IPS-18c (cell line): ENCODE measurements around the gene ECSIT.

Experiments used
- H3K4me3 ChIP-seq: 2 replicates; pipeline ENCODE4 v1.7.0; 2013; ENCODE audit warnings: low read depth, mild to moderate bottlenecking, low read length, moderate library complexity; ENCODE audit not compliant: insufficient read depth
- H3K9me3 ChIP-seq: one replicate; pipeline ENCODE4 v1.6.1; 2013; ENCODE audit warnings: mild to moderate bottlenecking, low read length, moderate library complexity; ENCODE audit not compliant: control insufficient read depth, insufficient read depth

Gene ECSIT

GRCh38 chr19:11554160-11554559 lies 25.2 kb upstream of the ECSIT start:
- H3K9me3 ChIP-seq = no peaks in the 10 kb centered on the region
- no peak overlapping the region for H3K4me3 ChIP-seq

- Histone ChIP-seq H3K4me3 (no peak overlapping the region), H3K9me3 (no peaks in the 10 kb centered on the region)
Measured at GRCh38 chr19:11552666-11553372, 23.9 kb upstream of the ECSIT start.

DNA sequence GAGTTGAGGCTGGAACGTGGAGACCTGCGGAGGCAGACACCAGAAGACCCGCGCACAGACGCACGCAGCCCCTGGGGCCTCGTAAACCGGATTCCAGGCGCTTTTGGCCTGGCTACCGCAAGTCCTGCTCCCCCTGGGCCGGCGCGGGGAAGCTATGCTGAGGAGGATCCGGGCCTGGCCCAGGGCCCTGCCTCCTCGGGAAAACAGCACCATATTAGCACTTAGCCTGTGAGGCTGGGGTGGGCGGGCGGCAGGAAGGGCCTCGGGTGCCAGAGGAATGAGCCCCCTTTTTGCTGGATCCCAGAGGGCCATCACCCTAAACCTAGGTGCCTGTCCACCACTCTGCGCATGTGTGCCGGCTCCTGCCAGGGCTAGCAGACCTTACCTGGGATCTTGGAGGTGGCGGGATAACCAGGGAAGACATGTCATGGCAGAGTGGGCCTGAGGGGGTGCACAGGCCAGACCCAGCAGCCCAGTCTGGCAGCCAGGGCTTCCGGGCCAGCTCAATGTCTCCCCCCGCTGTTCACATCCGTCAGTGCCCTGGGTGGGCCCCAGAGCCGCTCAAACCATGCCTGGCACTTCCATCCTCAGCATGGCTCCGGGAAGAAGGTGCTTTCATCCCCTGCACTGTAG lies 22.8 kb upstream of the ECSIT start:
- Histone ChIP-seq H3K4me3 (no peak overlapping the region), H3K9me3 (no peaks in the 10 kb centered on the region)

DNA sequence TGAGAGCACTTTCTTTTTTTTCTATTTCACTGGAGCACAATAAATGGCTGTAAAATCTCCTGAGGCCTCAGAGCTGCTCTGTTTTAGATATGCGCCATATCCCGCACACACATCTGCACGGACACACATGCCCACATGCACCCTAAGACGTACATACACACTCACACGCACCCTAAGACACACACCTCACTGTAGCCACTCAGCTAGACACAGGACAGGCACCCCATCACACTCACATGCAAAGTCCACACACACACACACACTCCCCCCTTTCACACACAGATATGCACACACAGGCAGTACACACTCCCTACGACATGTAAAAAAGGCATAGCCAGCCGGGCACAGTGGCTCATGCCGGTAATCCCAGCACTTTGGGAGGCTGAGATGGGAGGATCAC lies 21.3 kb upstream of the ECSIT start:
- Histone ChIP-seq H3K4me3 (no peak overlapping the region), H3K9me3 (no peaks in the 10 kb centered on the region)

DNA sequence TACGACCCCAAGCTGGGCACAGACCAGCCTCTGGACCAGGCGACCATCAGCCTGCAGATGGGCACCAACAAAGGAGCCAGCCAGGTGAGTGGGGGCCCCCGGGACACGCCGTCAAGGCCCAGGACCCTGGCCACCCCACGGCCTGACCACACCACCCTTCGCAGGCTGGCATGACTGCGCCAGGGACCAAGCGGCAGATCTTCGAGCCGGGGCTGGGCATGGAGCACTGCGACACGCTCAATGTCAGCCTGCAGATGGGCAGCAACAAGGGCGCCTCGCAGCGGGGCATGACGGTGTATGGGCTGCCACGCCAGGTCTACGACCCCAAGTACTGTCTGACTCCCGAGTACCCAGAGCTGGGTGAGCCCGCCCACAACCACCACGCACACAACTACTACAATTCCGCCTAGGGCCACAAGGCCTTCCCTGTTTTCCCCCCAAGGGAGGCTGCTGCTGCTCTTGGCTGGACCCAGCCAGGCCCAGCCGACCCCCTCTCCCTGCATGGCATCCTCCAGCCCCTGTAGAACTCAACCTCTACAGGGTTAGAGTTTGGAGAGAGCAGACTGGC lies 20.5 kb upstream of the ECSIT start:
- H3K4me3 ChIP-seq = no peak overlapping the region
- H3K9me3 ChIP-seq = no peaks in the 10 kb centered on the region

- no peak overlapping the region for H3K4me3 ChIP-seq
- H3K9me3 ChIP-seq = no peaks in the 10 kb centered on the region
Measured at GRCh38 chr19:11547929-11548700, 19.2 kb upstream of the ECSIT start.

DNA sequence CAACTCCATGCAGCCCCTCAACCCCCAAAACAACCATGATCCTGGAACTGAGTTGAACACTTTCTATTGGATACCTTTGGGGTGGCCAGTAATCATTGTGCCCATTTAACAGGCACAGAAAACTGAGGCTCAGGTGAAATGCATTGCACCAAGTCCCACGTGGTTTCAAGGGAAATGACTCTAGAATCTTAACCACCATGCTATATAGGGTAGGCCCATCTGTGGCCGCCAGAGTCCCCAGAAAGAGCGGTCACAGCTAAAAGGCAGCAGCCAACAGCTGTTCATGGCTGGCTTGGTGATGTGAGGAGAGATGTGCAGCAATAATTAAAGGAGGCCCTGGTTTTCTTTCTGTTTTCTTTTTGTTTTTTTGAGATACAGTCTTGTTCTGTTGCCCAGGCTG lies 12.3 kb upstream of the ECSIT start:
- no peaks in the 10 kb centered on the region for H3K9me3 ChIP-seq

GRCh38 chr19:11540645-11541044 lies 11.7 kb upstream of the ECSIT start:
- Histone ChIP-seq H3K4me3 (no peak overlapping the region), H3K9me3 (no peaks in the 10 kb centered on the region)

More for the DNA sequence above, 12.3 kb upstream of the ECSIT start:
- no peak overlapping the region for H3K4me3 ChIP-seq

DNA sequence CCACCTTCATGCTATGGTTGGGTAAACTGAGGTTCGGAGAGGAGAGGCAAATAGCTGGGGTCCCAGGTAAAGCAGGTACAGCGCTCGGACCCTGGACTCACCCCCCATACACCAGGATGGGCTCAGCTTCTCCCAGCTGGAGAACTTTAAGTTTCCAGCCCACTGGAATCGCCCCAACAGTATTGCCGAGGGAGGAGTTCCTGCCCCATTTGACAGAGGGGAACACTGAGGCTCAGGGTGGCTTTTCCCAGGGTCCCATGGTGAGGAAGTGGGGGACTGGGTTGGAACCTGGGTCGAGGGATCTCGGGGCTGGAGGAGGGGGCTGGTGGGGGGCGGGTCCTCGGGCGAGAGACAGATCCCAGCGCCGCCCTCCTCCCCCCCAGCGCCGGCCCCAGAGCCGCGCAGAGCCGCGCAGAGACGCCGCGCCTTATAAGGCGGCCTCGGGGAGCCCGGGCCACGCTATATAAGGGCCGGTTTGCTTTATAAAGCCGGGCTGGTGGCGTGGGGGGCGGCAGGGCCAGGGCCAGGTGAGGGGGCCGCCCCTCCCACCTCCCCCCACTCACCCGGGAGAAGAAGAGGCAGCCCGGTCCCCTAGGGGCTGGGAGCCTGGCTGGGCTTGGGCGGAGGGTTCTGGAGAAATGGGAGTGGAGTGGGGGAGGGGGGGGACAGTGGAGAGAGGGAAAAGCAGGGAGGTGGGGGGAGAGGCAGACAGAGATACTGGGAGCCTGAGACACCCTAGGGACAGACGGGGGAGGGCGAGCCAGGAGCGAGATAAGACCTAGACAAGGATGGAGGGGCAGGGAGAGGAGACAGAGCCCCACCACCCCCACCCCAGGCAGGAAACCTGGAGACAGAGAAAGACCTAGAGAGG lies 10.8 kb upstream of the ECSIT start:
- no peaks in the 10 kb centered on the region for H3K9me3 ChIP-seq
- H3K4me3 ChIP-seq = peak overlapping the region; percentile 49

DNA sequence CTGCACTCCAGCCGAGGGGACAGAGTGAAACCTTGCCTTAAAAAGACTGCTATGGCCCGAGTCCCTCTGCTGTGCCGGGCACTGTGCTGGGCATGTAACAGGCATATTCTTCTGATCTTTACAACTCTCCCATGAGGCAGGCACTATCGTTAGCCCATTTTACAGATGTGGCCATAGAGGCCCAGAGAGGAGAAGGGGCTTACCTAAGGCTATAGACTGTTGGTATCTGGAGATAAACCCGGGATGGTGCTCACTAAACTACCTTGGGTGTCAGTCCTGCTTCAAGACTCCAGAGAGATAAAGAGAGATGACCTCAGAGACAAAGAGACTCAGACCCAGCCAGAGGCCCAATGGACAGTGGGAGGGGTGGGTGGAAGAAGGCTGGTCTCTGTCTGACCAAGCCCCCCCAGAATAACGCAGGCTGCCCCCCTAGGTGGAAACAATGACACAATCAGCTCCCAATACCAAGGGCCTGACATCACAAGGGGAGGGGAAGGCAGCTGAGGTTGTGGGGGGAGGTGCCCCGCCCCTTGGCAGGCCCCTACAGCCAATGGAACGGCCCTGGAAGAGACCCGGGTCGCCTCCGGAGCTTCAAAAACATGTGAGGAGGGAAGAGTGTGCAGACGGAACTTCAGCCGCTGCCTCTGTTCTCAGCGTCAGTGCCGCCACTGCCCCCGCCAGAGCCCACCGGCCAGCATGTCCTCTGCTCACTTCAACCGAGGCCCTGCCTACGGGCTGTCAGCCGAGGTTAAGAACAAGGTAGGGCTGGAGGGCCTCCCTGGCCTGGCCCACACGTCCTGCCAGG lies 9.5 kb upstream of the ECSIT start, which contains the start of gene CNN1:
Gene CNN1 (plus strand): TSS at position 620 of the 805 bp plus-strand sequence. CDS start 77 bp downstream, at position 697.
- no peaks in the 10 kb centered on the region for H3K9me3 ChIP-seq
- peak within 1 kb of the TSS; percentile 49 for H3K4me3 ChIP-seq

- Histone ChIP-seq H3K4me3 (peak overlapping the region; percentile 29; the same call in 1 of the 2 replicates), H3K9me3 (no peaks in the 10 kb centered on the region)
Measured at GRCh38 chr19:11535792-11536595, 7.1 kb upstream of the ECSIT start.

GRCh38 chr19:11534948-11535347 lies 6.0 kb upstream of the ECSIT start:
- Histone ChIP-seq H3K9me3 (no peaks in the 10 kb centered on the region), H3K4me3 (no peak overlapping the region)

DNA sequence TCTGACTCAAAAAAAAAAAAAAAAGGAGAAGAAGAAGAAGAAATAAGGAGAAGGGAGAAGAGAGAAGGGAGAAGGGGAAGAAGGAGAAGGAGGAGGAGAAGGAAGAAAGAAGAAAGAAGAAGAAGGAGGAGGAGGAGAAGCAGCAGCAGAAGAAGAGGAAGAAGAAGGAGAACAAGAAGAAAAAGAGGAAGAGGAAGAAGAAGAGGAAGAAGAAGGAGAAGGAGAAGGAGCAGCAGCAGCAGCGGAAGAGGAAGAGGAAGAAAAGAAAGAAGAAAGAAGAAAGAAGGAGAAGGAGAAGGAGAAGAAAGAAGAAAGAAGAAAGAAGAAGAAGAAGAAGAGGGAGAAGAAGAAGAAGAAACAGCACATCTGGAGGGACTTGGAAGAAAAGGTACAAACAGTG lies 5.6 kb upstream of the ECSIT start:
- H3K9me3 ChIP-seq = no peaks in the 10 kb centered on the region
- H3K4me3 ChIP-seq = no peak overlapping the region

- Histone ChIP-seq H3K4me3 (no peak overlapping the region), H3K9me3 (no peaks in the 10 kb centered on the region)
Measured at GRCh38 chr19:11530432-11530831, 1.5 kb upstream of the ECSIT start.

GRCh38 chr19:11519138-11519537 lies 9.8 kb downstream of the ECSIT start:
- no peak overlapping the region for H3K4me3 ChIP-seq
- no peaks in the 10 kb centered on the region for H3K9me3 ChIP-seq
